Adrenal gland (tissue), 5 donors: Measurements from ENCODE around the gene GRHL3.

Experiments
- POLR2A ChIP-seq, 2 donors: fragments of 450-650 bp; IDR thresholded peaks; one replicate each; pipeline ENCODE4 v1.6.1; 2017; ENCODE audit warnings: antibody characterized with exemption in 2 of 2, mild to moderate bottlenecking in 2 of 2, moderate library complexity in 1 of 2
- TF ChIP-seq, protein P1 (sequence below), 6 experiments: fragments of 450-650 bp in 4 of 6; fragments of 200-600 bp in 2 of 6; sonication (generic) in 1 of 6; IDR thresholded peaks; 1 replicate in 5 of 6; 2 replicates in 1 of 6; pipeline versions ENCODE4 v1.5.1 to v1.8.0; 2016 to 2021; ENCODE audit warnings: antibody characterized with exemption in 6 of 6, mild to moderate bottlenecking in 2 of 6, moderate library complexity in 1 of 6
- donor health status: DM: no; HTN: no; CAD: no.

- TF ChIP-seq POLR2A (IDR thresholded peaks at IDR 0.05) = no peak
- TF ChIP-seq, protein P1, sequence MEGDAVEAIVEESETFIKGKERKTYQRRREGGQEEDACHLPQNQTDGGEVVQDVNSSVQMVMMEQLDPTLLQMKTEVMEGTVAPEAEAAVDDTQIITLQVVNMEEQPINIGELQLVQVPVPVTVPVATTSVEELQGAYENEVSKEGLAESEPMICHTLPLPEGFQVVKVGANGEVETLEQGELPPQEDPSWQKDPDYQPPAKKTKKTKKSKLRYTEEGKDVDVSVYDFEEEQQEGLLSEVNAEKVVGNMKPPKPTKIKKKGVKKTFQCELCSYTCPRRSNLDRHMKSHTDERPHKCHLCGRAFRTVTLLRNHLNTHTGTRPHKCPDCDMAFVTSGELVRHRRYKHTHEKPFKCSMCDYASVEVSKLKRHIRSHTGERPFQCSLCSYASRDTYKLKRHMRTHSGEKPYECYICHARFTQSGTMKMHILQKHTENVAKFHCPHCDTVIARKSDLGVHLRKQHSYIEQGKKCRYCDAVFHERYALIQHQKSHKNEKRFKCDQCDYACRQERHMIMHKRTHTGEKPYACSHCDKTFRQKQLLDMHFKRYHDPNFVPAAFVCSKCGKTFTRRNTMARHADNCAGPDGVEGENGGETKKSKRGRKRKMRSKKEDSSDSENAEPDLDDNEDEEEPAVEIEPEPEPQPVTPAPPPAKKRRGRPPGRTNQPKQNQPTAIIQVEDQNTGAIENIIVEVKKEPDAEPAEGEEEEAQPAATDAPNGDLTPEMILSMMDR (IDR thresholded peaks at IDR 0.05) = no peak
Observed at GRCh38 chr1:24360681-24361080, 41.5 kb downstream of the GRHL3 start.
